Pulmonary artery endothelial cell (primary cell): ENCODE results near the gene ACYP2. TPM values are rescaled to one million over a fixed set of nuclear protein-coding genes. Genes with fewer than 3 reads are reported as not detected.
"Not testable (repeated sequence)": the region's sequence is repeated elsewhere in the genome, so short reads cannot be mapped to it uniquely, and the experiment has no call there.

Source experiments
- DNase-seq: peaks from one replicate; pipeline ENCODE4 v3.0.0-alpha.2; 2011; ENCODE audit warnings: low read depth, low spot score
- total RNA-seq: library from RNA; depleted of rRNA; stranded (reverse); fragments of >200 nt; gene quantifications from 2 replicates; pipeline ENCODE4 v1.2.3, GENCODE V29; 2014

Gene ACYP2
- total RNA-seq, 1 donor from 2014 or later: 3.2 TPM

DNA sequence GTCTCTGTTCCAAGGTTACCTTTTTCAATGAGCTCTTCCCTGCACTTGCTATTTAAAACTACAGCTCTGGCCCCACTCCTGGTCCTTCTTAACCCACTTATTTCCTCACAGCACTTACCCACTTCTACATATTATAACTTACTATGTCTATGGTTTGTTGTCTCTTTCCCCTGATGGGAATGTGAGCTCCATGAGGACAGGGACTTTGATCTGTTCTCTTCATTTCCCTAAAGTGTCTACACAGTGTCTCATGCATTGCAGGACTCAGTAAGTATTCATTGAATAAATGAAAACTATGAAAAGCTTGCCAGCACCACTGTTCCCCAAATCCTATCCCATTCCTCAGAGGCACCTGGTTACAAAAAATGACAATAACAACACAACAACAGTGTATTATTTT, 18.3 kb upstream of the ACYP2 start:
- no peak for DNase-seq

- DNase-seq: no peak
These were observed 16.0 kb upstream of the ACYP2 start for GRCh38 chr2:54099370-54099769.

- DNase-seq: no peak
These were observed 15.4 kb upstream of the ACYP2 start for GRCh38 chr2:54099829-54100585.

- no peak for DNase-seq
These were observed 14.6 kb upstream of the ACYP2 start for GRCh38 chr2:54100772-54101171.

- peak; percentile 69 for DNase-seq
These were observed 11.7 kb upstream of the ACYP2 start for GRCh38 chr2:54103454-54104314.

- peak; percentile 4 for DNase-seq
These were observed 8.6 kb upstream of the ACYP2 start for GRCh38 chr2:54106631-54107454.

DNA sequence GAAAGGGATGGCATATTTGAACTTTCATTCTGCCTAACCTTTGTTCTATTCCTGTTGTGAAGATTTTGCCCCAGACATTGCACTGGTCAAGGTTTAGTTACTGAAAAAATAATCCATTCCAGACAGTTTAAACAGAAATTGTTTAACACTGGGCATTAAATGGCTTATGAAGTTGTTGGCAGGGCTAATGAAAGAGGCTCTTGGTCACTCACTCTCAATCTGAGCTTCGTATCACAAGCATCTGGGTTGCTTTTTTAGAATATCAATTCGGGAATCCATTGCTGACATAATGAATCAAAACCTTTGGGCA, 8.0 kb upstream of the ACYP2 start:
- DNase-seq: no peak

DNA sequence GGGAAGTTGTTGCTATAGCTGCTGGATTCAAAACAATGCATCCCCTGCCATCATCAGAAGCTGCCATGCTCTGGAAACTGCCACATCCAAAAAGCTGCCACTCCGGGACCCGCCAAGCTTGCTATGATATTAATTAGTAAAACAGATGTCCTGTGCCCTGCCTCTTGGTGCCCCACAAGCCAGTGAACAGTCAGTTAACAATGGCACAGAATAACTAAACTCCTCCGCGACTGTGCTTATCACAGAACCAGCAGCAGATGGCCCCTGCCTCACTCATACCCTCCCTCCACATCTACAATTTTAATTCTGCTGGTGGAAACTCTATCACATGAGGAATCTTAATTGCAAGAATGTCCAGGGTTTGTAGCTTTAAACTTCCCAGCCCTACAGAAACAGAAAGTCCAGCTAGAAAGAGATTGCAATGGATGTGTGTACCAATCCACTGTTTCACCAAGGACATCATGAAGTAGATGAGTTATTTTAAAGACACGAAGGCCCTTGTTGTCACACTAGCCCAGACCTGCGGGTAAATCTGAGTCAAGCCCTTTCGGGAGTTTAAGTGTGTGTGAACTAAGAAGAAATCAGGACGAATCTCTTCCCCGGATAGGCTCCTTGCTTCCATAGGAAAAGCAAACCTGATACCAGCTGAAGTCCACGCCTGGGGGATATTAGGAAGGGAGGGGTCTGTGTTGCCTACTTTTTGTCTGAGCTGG, 7.4 kb upstream of the ACYP2 start:
- DNase-seq: no peak

DNA sequence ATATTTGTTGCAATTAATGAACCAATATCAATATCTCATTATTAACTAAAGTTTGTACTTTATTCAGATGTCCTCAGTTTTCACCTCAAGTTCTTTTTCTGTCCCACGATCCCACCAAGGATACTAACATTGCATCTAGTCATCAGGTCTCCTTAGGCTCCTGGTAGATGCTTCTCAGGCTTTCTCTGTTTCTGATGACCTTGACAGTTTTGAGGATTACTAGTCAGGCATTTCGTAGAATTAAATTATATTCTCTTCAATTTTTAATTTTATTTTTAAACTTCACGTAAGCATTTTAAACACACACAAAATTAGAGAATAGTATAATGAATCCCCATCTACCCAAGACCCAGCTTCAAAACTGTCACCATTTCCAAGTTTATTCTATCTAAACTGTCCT, 5.6 kb upstream of the ACYP2 start:
- no peak for DNase-seq

DNA sequence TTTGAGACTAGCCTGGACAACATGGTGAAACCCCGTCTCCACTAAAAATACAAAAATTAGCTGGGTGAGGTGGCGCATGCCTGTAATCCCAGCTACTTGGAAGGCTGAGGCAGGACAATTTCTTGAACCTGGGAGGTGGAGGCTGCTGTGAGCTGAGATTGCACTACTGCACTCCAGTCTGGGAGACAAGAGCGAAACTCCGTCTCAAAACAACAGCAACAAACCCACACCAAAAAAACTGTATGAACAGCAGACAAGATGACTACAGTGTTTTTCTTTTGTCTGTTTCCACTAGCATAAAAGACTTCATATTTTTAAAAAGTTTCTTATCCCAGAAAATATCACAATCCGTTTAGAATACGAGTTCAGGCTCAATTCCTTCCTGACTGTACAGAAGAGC, 936 bp upstream of the ACYP2 start:
- DNase-seq: not testable (repeated sequence)

- DNase-seq: no peak
These were observed 505 bp upstream of the ACYP2 start for GRCh38 chr2:54114936-54115283.

DNA sequence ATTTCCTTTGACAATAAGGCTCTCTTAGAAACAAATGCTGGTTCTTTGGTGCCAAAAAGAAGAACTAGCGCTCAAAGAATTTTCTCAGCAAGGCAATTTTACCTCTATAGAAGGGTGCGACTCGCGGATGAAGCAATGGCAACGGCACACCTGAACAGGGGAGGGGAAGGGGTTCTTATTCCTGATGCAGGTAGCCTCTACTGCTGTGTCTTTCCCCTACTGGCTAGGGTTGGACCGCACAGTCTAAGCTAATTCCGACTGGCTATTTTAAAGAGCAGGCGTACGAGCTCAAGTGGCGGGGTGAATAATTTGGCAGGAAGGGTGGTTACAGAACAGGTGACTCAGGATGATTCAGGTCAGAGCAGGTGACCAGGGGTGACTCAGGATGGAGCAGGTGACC, 1.2 kb downstream of the ACYP2 start:
- not testable (repeated sequence) for DNase-seq

DNA sequence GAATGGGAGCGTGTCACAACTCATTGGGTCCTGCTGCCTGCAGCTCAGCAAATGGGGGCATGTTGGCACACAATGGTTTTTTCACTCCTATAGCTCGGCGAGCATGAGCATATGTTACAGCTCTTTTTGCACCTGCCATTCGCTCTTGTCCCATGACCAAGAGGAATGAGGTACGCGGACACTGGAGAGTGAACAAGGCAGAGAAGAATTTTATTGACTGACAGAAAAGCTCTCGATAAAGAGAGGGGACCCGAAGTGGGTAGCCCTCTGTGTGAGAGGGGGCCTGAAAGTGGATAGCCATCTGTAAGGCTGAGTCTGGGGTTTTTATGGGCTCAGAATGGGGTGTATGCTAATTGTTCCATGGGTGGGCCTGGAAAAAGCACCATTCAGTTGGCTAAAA, 5.5 kb downstream of the ACYP2 start:
- no peak for DNase-seq

GRCh38 chr2:54122171-54122935, 6.9 kb downstream of the ACYP2 start:
- DNase-seq: no peak

DNA sequence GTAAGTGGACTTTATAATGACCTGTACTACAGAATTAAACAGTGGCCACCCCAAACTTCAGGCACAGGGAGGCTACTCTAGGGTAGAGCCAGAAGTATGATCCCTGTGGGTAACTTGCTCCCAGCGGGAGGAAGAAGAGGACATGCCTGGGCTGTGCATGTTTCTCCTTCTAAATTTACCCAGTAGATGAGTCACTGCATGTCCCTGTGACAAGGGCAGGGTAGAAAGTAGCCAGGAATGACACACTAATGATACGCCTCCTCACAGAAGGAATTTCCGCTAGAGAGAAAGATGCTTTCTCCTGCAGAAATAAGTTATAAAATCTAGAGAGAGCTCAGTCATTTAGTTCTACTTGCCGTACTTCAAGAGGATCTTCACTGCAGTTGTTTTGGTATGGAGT, 7.5 kb downstream of the ACYP2 start:
- no peak for DNase-seq

- DNase-seq: not testable (repeated sequence)
These were observed 11.8 kb downstream of the ACYP2 start for GRCh38 chr2:54127174-54127573.

- no peak for DNase-seq
These were observed 17.6 kb downstream of the ACYP2 start for GRCh38 chr2:54133056-54133455.

- no peak for DNase-seq
These were observed 23.8 kb downstream of the ACYP2 start for GRCh38 chr2:54139210-54139609.

- no peak for DNase-seq
These were observed 28.4 kb downstream of the ACYP2 start for GRCh38 chr2:54143780-54144179.

- no peak for DNase-seq
These were observed 33.0 kb downstream of the ACYP2 start for GRCh38 chr2:54148391-54148790.
